ENCODE results near the gene C3orf22.

The C3orf22 gene

GRCh38 chr3:126517986-126518778, 40.5 kb downstream of the C3orf22 start:
- H3K4me3 ChIP-seq (ENCODE audit: low read depth, low read length) = no peak overlapping the region
- no peak for DNase-seq (ENCODE audit: low read depth)

- H3K4me3 ChIP-seq (ENCODE audit: low read depth, low read length) = no peak within 1 kb of the TSS
- no peak for DNase-seq (ENCODE audit: low read depth)
Observed at GRCh38 chr3:126517291-126517951, 41.3 kb downstream of the C3orf22 start, which contains the start of gene UROC1. Gene UROC1 (minus strand): TSS chr3:126517773. CDS start chr3:126517719, 54 bp downstream.

GRCh38 chr3:126516936-126517290, 41.8 kb downstream of the C3orf22 start:
- H3K4me3 ChIP-seq (ENCODE audit: low read depth, low read length) = no peak overlapping the region
- DNase-seq (ENCODE audit: low read depth) = no peak

GRCh38 chr3:126516152-126516935, 42.4 kb downstream of the C3orf22 start:
- H3K4me3 ChIP-seq (ENCODE audit: low read depth, low read length) = no peak overlapping the region
- no peak for DNase-seq (ENCODE audit: low read depth)

- no peak overlapping the region for H3K4me3 ChIP-seq (ENCODE audit: low read depth, low read length)
- no peak for DNase-seq (ENCODE audit: low read depth)
Observed at GRCh38 chr3:126515066-126515706, 43.5 kb downstream of the C3orf22 start.

- DNase-seq (ENCODE audit: low read depth) = no peak
- H3K4me3 ChIP-seq (ENCODE audit: low read depth, low read length) = no peak overlapping the region
Observed at GRCh38 chr3:126514161-126514560, 44.6 kb downstream of the C3orf22 start.

- DNase-seq (ENCODE audit: low read depth) = no peak
- H3K4me3 ChIP-seq (ENCODE audit: low read depth, low read length) = no peak overlapping the region
Observed at GRCh38 chr3:126512916-126513650, 45.6 kb downstream of the C3orf22 start.

- no peak overlapping the region for H3K4me3 ChIP-seq (ENCODE audit: low read depth, low read length)
- no peak for DNase-seq (ENCODE audit: low read depth)
Observed at GRCh38 chr3:126512026-126512425, 46.7 kb downstream of the C3orf22 start.

GRCh38 chr3:126511291-126511690, 47.4 kb downstream of the C3orf22 start:
- DNase-seq (ENCODE audit: low read depth) = no peak
- no peak overlapping the region for H3K4me3 ChIP-seq (ENCODE audit: low read depth, low read length)

- no peak overlapping the region for H3K4me3 ChIP-seq (ENCODE audit: low read depth, low read length)
- no peak for DNase-seq (ENCODE audit: low read depth)
Observed at GRCh38 chr3:126510308-126510910, 48.3 kb downstream of the C3orf22 start.

GRCh38 chr3:126509597-126510307, 49.0 kb downstream of the C3orf22 start:
- no peak for DNase-seq (ENCODE audit: low read depth)
- no peak overlapping the region for H3K4me3 ChIP-seq (ENCODE audit: low read depth, low read length)

GRCh38 chr3:126508564-126508964, 50.2 kb downstream of the C3orf22 start:
- no peak overlapping the region for H3K4me3 ChIP-seq (ENCODE audit: low read depth, low read length)
- no peak for DNase-seq (ENCODE audit: low read depth)

GRCh38 chr3:126507886-126508285, 50.8 kb downstream of the C3orf22 start:
- no peak for DNase-seq (ENCODE audit: low read depth)
- H3K4me3 ChIP-seq (ENCODE audit: low read depth, low read length) = no peak overlapping the region

- H3K4me3 ChIP-seq (ENCODE audit: low read depth, low read length) = no peak overlapping the region
- DNase-seq (ENCODE audit: low read depth) = no peak
Observed at GRCh38 chr3:126503701-126504100, 55.0 kb downstream of the C3orf22 start.

- no peak for DNase-seq (ENCODE audit: low read depth)
- no peak overlapping the region for H3K4me3 ChIP-seq (ENCODE audit: low read depth, low read length)
Observed at GRCh38 chr3:126502656-126503055, 56.1 kb downstream of the C3orf22 start.

GRCh38 chr3:126501736-126502135, 57.0 kb downstream of the C3orf22 start:
- no peak overlapping the region for H3K4me3 ChIP-seq (ENCODE audit: low read depth, low read length)
- no peak for DNase-seq (ENCODE audit: low read depth)

GRCh38 chr3:126501054-126501453, 57.7 kb downstream of the C3orf22 start:
- no peak overlapping the region for H3K4me3 ChIP-seq (ENCODE audit: low read depth, low read length)
- no peak for DNase-seq (ENCODE audit: low read depth)

GRCh38 chr3:126500016-126500415, 58.7 kb downstream of the C3orf22 start:
- DNase-seq (ENCODE audit: low read depth) = no peak
- no peak overlapping the region for H3K4me3 ChIP-seq (ENCODE audit: low read depth, low read length)
